NOMO-1 treated with DMSO at 0.1 percent for 48 hours (cell line): Measurements from ENCODE around the gene A3GALT2.
"Not testable (repeated sequence)": the region's sequence is repeated elsewhere in the genome, so short reads cannot be mapped to it uniquely, and the experiment has no call there.

Experiments used
- DNase-seq: peaks from one replicate; lab custom pipeline; 2025; ENCODE audit not compliant: unreplicated experiment; lab: John Stamatoyannopoulos, UW

Gene A3GALT2

GRCh38 chr1:33316601-33317000 lies 4.3 kb downstream of the A3GALT2 start:
- DNase-seq, result no peak

- DNase-seq, result no peak
These were observed 6.5 kb downstream of the A3GALT2 start for GRCh38 chr1:33314416-33314815.

- DNase-seq, result no peak
These were observed 8.5 kb downstream of the A3GALT2 start for GRCh38 chr1:33312413-33312749.

- DNase-seq, result no peak
These were observed 9.0 kb downstream of the A3GALT2 start for GRCh38 chr1:33311706-33312412.

GRCh38 chr1:33310702-33311101 lies 10.2 kb downstream of the A3GALT2 start:
- DNase-seq, result no peak

- DNase-seq, result not testable (repeated sequence)
These were observed 11.5 kb downstream of the A3GALT2 start for GRCh38 chr1:33309351-33309750.

- DNase-seq, result no peak
These were observed 13.4 kb downstream of the A3GALT2 start for GRCh38 chr1:33307494-33307864.

- DNase-seq, result no peak
These were observed 14.0 kb downstream of the A3GALT2 start for GRCh38 chr1:33306653-33307493.

GRCh38 chr1:33305816-33306652 lies 14.9 kb downstream of the A3GALT2 start:
- no peak for DNase-seq

- no peak for DNase-seq
These were observed 15.9 kb downstream of the A3GALT2 start for GRCh38 chr1:33305016-33305415.

- no peak for DNase-seq
These were observed 18.6 kb downstream of the A3GALT2 start for GRCh38 chr1:33302325-33302724.

- no peak for DNase-seq
These were observed 19.5 kb downstream of the A3GALT2 start for GRCh38 chr1:33301273-33301984.

- no peak for DNase-seq
These were observed 20.2 kb downstream of the A3GALT2 start for GRCh38 chr1:33300673-33301072.

- DNase-seq, result no peak
These were observed 21.3 kb downstream of the A3GALT2 start for GRCh38 chr1:33299461-33300155.

GRCh38 chr1:33298623-33299277 lies 22.1 kb downstream of the A3GALT2 start:
- DNase-seq, result peak; percentile 38

- DNase-seq, result no peak
These were observed 22.8 kb downstream of the A3GALT2 start for GRCh38 chr1:33297911-33298622.

- no peak for DNase-seq
These were observed 24.1 kb downstream of the A3GALT2 start for GRCh38 chr1:33296824-33297223.

GRCh38 chr1:33296082-33296458 lies 24.8 kb downstream of the A3GALT2 start:
- DNase-seq, result no peak

- peak; percentile 32 for DNase-seq
These were observed 25.3 kb downstream of the A3GALT2 start for GRCh38 chr1:33295450-33296081.
